H1 (cell line): ENCODE data around the gene VEGFC. TPM values are rescaled to one million over a fixed set of nuclear protein-coding genes. Genes with fewer than 3 reads are reported as not detected.

Experiments used
- CTCF ChIA-PET: fragments of 300-600 bp; sonication (Branson Sonifier 250); formaldehyde crosslinking; loops from one replicate; lab custom pipeline; 2021; ENCODE audit not compliant: partially characterized antibody; lab: Charles Lee
- POLR2A ChIA-PET: fragments of 300-600 bp; sonication (Branson Sonifier 250); formaldehyde crosslinking; loops from one replicate; lab custom pipeline; 2021; ENCODE audit warnings: inconsistent platforms; ENCODE audit not compliant: partially characterized antibody; lab: Charles Lee
- DNase-seq, 2 experiments: peaks; one replicate each; pipeline versions ENCODE4 v3.0.0 to v3.0.0-alpha.2; 2010 to 2022; ENCODE audit warnings: low spot score in 2 of 2, low read depth in 1 of 2, mixed read lengths in 1 of 2
- FAIRE-seq: peaks from 2 replicates; lab custom pipeline; 2011; peaks lifted over from hg19 to GRCh38; lab: Jason Lieb, UNC
- H2AFZ ChIP-seq: 2 replicates; pipeline ENCODE4 v1.8.1; 2012; ENCODE audit warnings: low read length, inconsistent platforms
- H2AK5ac ChIP-seq: 2 replicates; pipeline ENCODE4 v1.6.1; 2013; ENCODE audit warnings: low read depth, low read length
- H2BK120ac ChIP-seq: replicated peaks from 2 replicates; pipeline ENCODE3; 2013; ENCODE audit warnings: low read depth, low read length, inconsistent platforms
- H2BK12ac ChIP-seq: 2 replicates; pipeline ENCODE4 v1.6.1; 2013; ENCODE audit warnings: low read depth, low read length
- H2BK15ac ChIP-seq: 2 replicates; pipeline ENCODE4 v1.6.1; 2013; ENCODE audit warnings: low read length
- H2BK20ac ChIP-seq: 2 replicates; pipeline ENCODE4 v1.6.1; 2013; ENCODE audit warnings: low read length
- H2BK5ac ChIP-seq: 2 replicates; pipeline ENCODE4 v1.6.1; 2013; ENCODE audit warnings: low read depth, low read length
- H3K14ac ChIP-seq: 2 replicates; pipeline ENCODE4 v1.6.1; 2013; ENCODE audit warnings: inconsistent platforms; ENCODE audit not compliant: insufficient read length
- H3K18ac ChIP-seq: 2 replicates; pipeline ENCODE4 v1.6.1; 2013; ENCODE audit warnings: low read length; ENCODE audit errors: extremely low read depth
- H3K23ac ChIP-seq: 2 replicates; pipeline ENCODE4 v1.6.1; 2013; ENCODE audit warnings: inconsistent platforms; ENCODE audit not compliant: insufficient read length
- H3K23me2 ChIP-seq: 2 replicates; pipeline ENCODE4 v1.6.1; 2013; ENCODE audit warnings: low read depth, low read length
- H3K27ac ChIP-seq: 2 replicates; pipeline ENCODE4 v1.6.1; 2011; ENCODE audit warnings: low read depth, low read length, inconsistent platforms
- H3K27me3 ChIP-seq, 4 experiments: replicated peaks in 1 of 4; 1 replicate in 1 of 4; 2 replicates in 3 of 4; pipeline versions ENCODE4 v1.6.1 to v1.8.1; 2011 to 2013; ENCODE audit warnings: low read length in 3 of 4, mild to moderate bottlenecking in 3 of 4, inconsistent platforms in 2 of 4, mixed read lengths in 2 of 4, moderate library complexity in 1 of 4; ENCODE audit not compliant: control insufficient read depth in 3 of 4, insufficient read depth in 3 of 4; ENCODE audit errors: extremely low read depth in 1 of 4
- H3K36me3 ChIP-seq, 4 experiments: 2 replicates each; pipeline versions ENCODE4 v1.6.1 to v1.8.1; 2011 to 2013; ENCODE audit warnings: mild to moderate bottlenecking in 4 of 4, low read length in 3 of 4, moderate library complexity in 2 of 4, control low read depth in 1 of 4, inconsistent platforms in 1 of 4; ENCODE audit not compliant: insufficient read depth in 4 of 4, control insufficient read depth in 2 of 4
- H3K4ac ChIP-seq: replicated peaks from 2 replicates; pipeline ENCODE3; 2013; ENCODE audit warnings: low read length, low read depth, mixed read lengths, inconsistent platforms; ENCODE audit not compliant: insufficient read length
- H3K4me1 ChIP-seq, 4 experiments: replicated peaks in 1 of 4; 1 replicate in 1 of 4; 2 replicates in 3 of 4; pipeline versions ENCODE4 v1.6.1 to v1.8.1; 2011 to 2013; ENCODE audit warnings: low read length in 3 of 4, inconsistent platforms in 2 of 4, mixed read lengths in 1 of 4; ENCODE audit not compliant: insufficient read depth in 4 of 4, control insufficient read depth in 3 of 4
- H3K4me2 ChIP-seq, 2 experiments: 2 replicates each; pipeline versions ENCODE4 v1.6.1 to v1.8.1; 2011 to 2013; ENCODE audit warnings: low read depth in 2 of 2, low read length in 2 of 2, control low read depth in 1 of 2, inconsistent platforms in 1 of 2, mild to moderate bottlenecking in 1 of 2; ENCODE audit not compliant: insufficient read depth in 1 of 2
- H3K4me3 ChIP-seq, 4 experiments: fragments of 200-600, 300-600 bp in 1 of 4; sonication (generic), shearing (Covaris generic), sonication (Bioruptor Twin) in 1 of 4; 2 replicates each; pipeline versions ENCODE4 v1.5.1 to v1.8.1; 2011 to 2016; ENCODE audit warnings: low read length in 4 of 4, low read depth in 3 of 4, control low read depth in 2 of 4, inconsistent platforms in 2 of 4, mild to moderate bottlenecking in 2 of 4, mixed read lengths in 1 of 4, moderate library complexity in 1 of 4; ENCODE audit not compliant: insufficient read depth in 2 of 4; ENCODE audit errors: extremely low read depth in 1 of 4
- H3K56ac ChIP-seq: replicated peaks from 2 replicates; pipeline ENCODE3; 2013; ENCODE audit warnings: low read depth, mild to moderate bottlenecking, mixed read lengths, low read length, inconsistent platforms; ENCODE audit not compliant: insufficient read length
- H3K79me1 ChIP-seq: 2 replicates; pipeline ENCODE4 v1.6.1; 2013; ENCODE audit warnings: low read depth, low read length, control low read depth
- H3K79me2 ChIP-seq, 2 experiments: 2 replicates each; pipeline versions ENCODE4 v1.6.1 to v1.8.1; 2012 to 2013; ENCODE audit warnings: low read length in 2 of 2, mild to moderate bottlenecking in 2 of 2, inconsistent platforms in 1 of 2; ENCODE audit not compliant: insufficient read depth in 2 of 2, control insufficient read depth in 1 of 2
- H3K9ac ChIP-seq, 4 experiments: replicated peaks in 1 of 4; 1 replicate in 1 of 4; 2 replicates in 3 of 4; pipeline versions ENCODE4 v1.6.1 to v1.8.1; 2011 to 2013; ENCODE audit warnings: low read depth in 3 of 4, low read length in 3 of 4, control low read depth in 2 of 4, mild to moderate bottlenecking in 2 of 4, moderate library complexity in 2 of 4, inconsistent platforms in 1 of 4; ENCODE audit errors: extremely low read depth in 1 of 4
- H3K9me3 ChIP-seq, 2 experiments: 2 replicates each; pipeline versions ENCODE4 v1.6.1 to v1.8.1; 2012 to 2013; ENCODE audit warnings: mild to moderate bottlenecking in 2 of 2, moderate library complexity in 2 of 2, control low read depth in 1 of 2, inconsistent platforms in 1 of 2, low read depth in 1 of 2, low read length in 1 of 2, mixed read lengths in 1 of 2; ENCODE audit not compliant: insufficient read depth in 2 of 2
- H4K20me1 ChIP-seq, 2 experiments: replicated peaks in 1 of 2; 2 replicates each; pipeline versions ENCODE3 to v1.8.1; 2011 to 2013; ENCODE audit warnings: inconsistent platforms in 2 of 2, low read length in 2 of 2, mild to moderate bottlenecking in 1 of 2; ENCODE audit not compliant: insufficient read depth in 2 of 2, control insufficient read depth in 1 of 2
- H4K5ac ChIP-seq: 2 replicates; pipeline ENCODE4 v1.6.1; 2013; ENCODE audit warnings: low read length, low read depth, mixed read lengths, inconsistent platforms; ENCODE audit not compliant: insufficient read length
- H4K8ac ChIP-seq: 2 replicates; pipeline ENCODE4 v1.8.0; 2013; ENCODE audit warnings: mild to moderate bottlenecking, moderate library complexity, low read length, inconsistent platforms; ENCODE audit not compliant: insufficient read depth; ENCODE audit errors: extremely low read depth
- H4K91ac ChIP-seq: replicated peaks from 2 replicates; pipeline ENCODE3; 2013; ENCODE audit warnings: low read length, mixed read lengths, inconsistent platforms; ENCODE audit not compliant: insufficient read length
- BCL11A ChIP-seq, 2 experiments: IDR thresholded peaks; one replicate each; pipeline ENCODE4 v1.6.1; 2011; ENCODE audit warnings: low read depth in 2 of 2, low read length in 2 of 2, mild to moderate bottlenecking in 2 of 2
- BRCA1 ChIP-seq: IDR thresholded peaks from 2 replicates; pipeline ENCODE4 v1.6.1; 2012; ENCODE audit warnings: low read depth, low read length, improper control_type of control experiment
- CBX8 ChIP-seq: fragments of 300-800, 300-1000 bp; sonication (generic); IDR thresholded peaks from 2 replicates; pipeline ENCODE4 v1.7.1; 2016; ENCODE audit warnings: low read depth, low read length, borderline replicate concordance
- CREB1 ChIP-seq: IDR thresholded peaks from 2 replicates; pipeline ENCODE4 v1.6.1; 2012; ENCODE audit warnings: inconsistent platforms
- EGR1 ChIP-seq: IDR thresholded peaks from 2 replicates; pipeline ENCODE4 v1.6.1; 2011; ENCODE audit warnings: low read depth, low read length, borderline replicate concordance
- HDAC6 ChIP-seq: IDR thresholded peaks from one replicate; pipeline ENCODE4 v1.7.1; 2012; ENCODE audit warnings: low read depth, mild to moderate bottlenecking, inconsistent platforms, low read length, moderate library complexity
- JUN ChIP-seq: IDR thresholded peaks from 2 replicates; pipeline ENCODE4 v1.6.1; 2011; ENCODE audit warnings: low read depth, mild to moderate bottlenecking, improper control_type of control experiment, low read length
- KDM4A ChIP-seq: IDR thresholded peaks from one replicate; pipeline ENCODE4 v1.7.1; 2012; ENCODE audit warnings: low read depth, mild to moderate bottlenecking, moderate library complexity, low read length, inconsistent platforms; ENCODE audit not compliant: severe bottlenecking
- MAX ChIP-seq: IDR thresholded peaks from 2 replicates; pipeline ENCODE4 v1.6.1; 2012; ENCODE audit warnings: inconsistent platforms
- RFX5 ChIP-seq: IDR thresholded peaks from 2 replicates; pipeline ENCODE4 v1.6.1; 2011; ENCODE audit warnings: low read depth, low read length, improper control_type of control experiment, borderline replicate concordance
- SIRT6 ChIP-seq: IDR thresholded peaks from one replicate; pipeline ENCODE4 v1.7.1; 2012; ENCODE audit warnings: low read length, inconsistent platforms
- SIX5 ChIP-seq: IDR thresholded peaks from 2 replicates; pipeline ENCODE4 v1.6.1; 2011; ENCODE audit warnings: mild to moderate bottlenecking, low read depth, low read length
- SP2 ChIP-seq: IDR thresholded peaks from 2 replicates; pipeline ENCODE4 v1.6.1; 2012; ENCODE audit warnings: mild to moderate bottlenecking, low read length, inconsistent platforms
- SRF ChIP-seq: IDR thresholded peaks from 2 replicates; pipeline ENCODE4 v1.6.1; 2011; ENCODE audit warnings: mild to moderate bottlenecking, low read depth, low read length, moderate library complexity
- SUZ12 ChIP-seq: fragments of 200-600 bp; sonication (generic); IDR thresholded peaks from 2 replicates; pipeline ENCODE4 v1.6.1; 2012; ENCODE audit warnings: mild to moderate bottlenecking, inconsistent platforms, low read length, moderate library complexity, mixed read lengths
- TAF7 ChIP-seq: optimal IDR thresholded peaks from 2 replicates; pipeline ENCODE3; 2011; ENCODE audit warnings: low read depth, mild to moderate bottlenecking, inconsistent platforms, low read length, moderate library complexity, borderline replicate concordance
- TBP ChIP-seq: IDR thresholded peaks from 2 replicates; pipeline ENCODE4 v1.6.1; 2011; ENCODE audit warnings: low read depth, low read length, improper control_type of control experiment
- WGBS, 2 experiments: shearing (Covaris generic) in 1 of 2; methylation state at CpG; one replicate each; pipeline versions ENCODE4 v1.1.6 to v1.1.7; 2013 to 2015; ENCODE audit warnings: low lambda C conversion rate in 2 of 2, mixed read lengths in 2 of 2, inconsistent platforms in 1 of 2, low coverage in 1 of 2, missing lambda C conversion rate in 1 of 2; ENCODE audit not compliant: insufficient replicate concordance in 2 of 2, insufficient coverage in 1 of 2, insufficient read length in 1 of 2; ENCODE audit errors: extremely low coverage in 1 of 2, missing lambda C conversion rate in 1 of 2; 5-methylcytosine and 5-hydroxymethylcytosine counted together
- polyA plus RNA-seq, 7 experiments: library from polyadenylated mRNA; depleted of rRNA in 3 of 7; stranded (reverse) in 5 of 7; unstranded in 2 of 7; fragments of >200 nt in 5 of 7; fragments of 200-250 nt in 2 of 7; gene quantifications; 1 replicate in 5 of 7; 2 replicates in 1 of 7; 4 replicates in 1 of 7; pipeline versions ENCODE4 v1.2.1 to v1.2.3, GENCODE V29; 2011 to 2013; ENCODE audit warnings: missing spikeins in 2 of 7, mixed read lengths in 2 of 7
- total RNA-seq: library from RNA; stranded (reverse); fragmentation: NEBNext Ultra II Directional; extraction: Animal tissue kit (Norgen Biotek cat#: 25700); gene quantifications from 2 replicates; pipeline ENCODE4 v1.2.1, GENCODE V29; 2021

Gene VEGFC
- total and polyA plus RNA-seq, 2 of the 8 experiments (the other 6 are each of a cell fraction or from before 2014, with no cell fraction given): 0.53 to 1.4 TPM

- no peak for DNase-seq
- WGBS, 2 experiments: 92% methylated on average over 4 of the region's 4 CpGs; no CpG with 5 or more reads in 1 of the 2 experiments
- ChIA-PET POLR2A (no interaction called here), CTCF (no interaction called here)
- H3K79me2 ChIP-seq: no peaks in the 10 kb centered on the region
- H3K4me1 ChIP-seq: no peaks in the 10 kb centered on the region
- H2AFZ ChIP-seq: no peak overlapping the region
- no peak overlapping the region for H3K27ac ChIP-seq
- no peaks in the 10 kb centered on the region for H4K20me1 ChIP-seq
- no peaks in the 10 kb centered on the region for H3K36me3 ChIP-seq
- no peaks in the 10 kb centered on the region for H3K79me1 ChIP-seq
- no peak overlapping the region for H2BK12ac ChIP-seq
- no peak overlapping the region for H3K4me3 ChIP-seq
- H3K18ac ChIP-seq: no peak overlapping the region
- no peak overlapping the region for H4K5ac ChIP-seq
- H2BK20ac ChIP-seq: no peak overlapping the region
- H4K8ac ChIP-seq: no peak overlapping the region
- no peaks in the 10 kb centered on the region for H3K23me2 ChIP-seq
- no peak overlapping the region for H2BK15ac ChIP-seq
- H3K14ac ChIP-seq: no peak overlapping the region
- H3K9me3 ChIP-seq: no peaks in the 10 kb centered on the region
- no peak overlapping the region for H2AK5ac ChIP-seq
- H3K56ac ChIP-seq: no peak overlapping the region
- H3K27me3 ChIP-seq: no peaks in the 10 kb centered on the region
- H2BK120ac ChIP-seq: no peak overlapping the region
- FAIRE-seq: no peak
- H3K4me2 ChIP-seq: no peak overlapping the region
- no peak overlapping the region for H2BK5ac ChIP-seq
- no peak overlapping the region for H3K23ac ChIP-seq
- no peak overlapping the region for H3K9ac ChIP-seq
- H4K91ac ChIP-seq: no peak overlapping the region
- H3K4ac ChIP-seq: no peak overlapping the region
- TF ChIP-seq JUN (no peak), CBX8 (no peak), BRCA1 (no peak), CREB1 (no peak), TBP (no peak), TAF7 (no peak), SP2 (no peak), EGR1 (no peak), SIX5 (no peak), MAX (no peak), SIRT6 (no peak), KDM4A (no peak), BCL11A (IDR thresholded peaks at IDR 0.05; ENCODE audit: low read depth in 2 of 2, low read length in 2 of 2) (no peak), HDAC6 (no peak), SRF (no peak), RFX5 (no peak), SUZ12 (no peak)
These were observed 51.5 kb downstream of the VEGFC start for GRCh38 chr4:176741253-176741652.
